GM18502 (cell line): ENCODE measurements around the gene PAIP2.
A peak's percentile ranks its signal among the peaks of the same experiment; 100 is the strongest.

ENCODE experiments used
- ATAC-seq: cut with Tn5 transposase; IDR thresholded peaks from one replicate; pipeline ENCODE4 v1.9.1; 2021; ENCODE audit warnings: mild to moderate bottlenecking; ENCODE audit not compliant: unreplicated experiment, poor library complexity

Gene PAIP2

DNA sequence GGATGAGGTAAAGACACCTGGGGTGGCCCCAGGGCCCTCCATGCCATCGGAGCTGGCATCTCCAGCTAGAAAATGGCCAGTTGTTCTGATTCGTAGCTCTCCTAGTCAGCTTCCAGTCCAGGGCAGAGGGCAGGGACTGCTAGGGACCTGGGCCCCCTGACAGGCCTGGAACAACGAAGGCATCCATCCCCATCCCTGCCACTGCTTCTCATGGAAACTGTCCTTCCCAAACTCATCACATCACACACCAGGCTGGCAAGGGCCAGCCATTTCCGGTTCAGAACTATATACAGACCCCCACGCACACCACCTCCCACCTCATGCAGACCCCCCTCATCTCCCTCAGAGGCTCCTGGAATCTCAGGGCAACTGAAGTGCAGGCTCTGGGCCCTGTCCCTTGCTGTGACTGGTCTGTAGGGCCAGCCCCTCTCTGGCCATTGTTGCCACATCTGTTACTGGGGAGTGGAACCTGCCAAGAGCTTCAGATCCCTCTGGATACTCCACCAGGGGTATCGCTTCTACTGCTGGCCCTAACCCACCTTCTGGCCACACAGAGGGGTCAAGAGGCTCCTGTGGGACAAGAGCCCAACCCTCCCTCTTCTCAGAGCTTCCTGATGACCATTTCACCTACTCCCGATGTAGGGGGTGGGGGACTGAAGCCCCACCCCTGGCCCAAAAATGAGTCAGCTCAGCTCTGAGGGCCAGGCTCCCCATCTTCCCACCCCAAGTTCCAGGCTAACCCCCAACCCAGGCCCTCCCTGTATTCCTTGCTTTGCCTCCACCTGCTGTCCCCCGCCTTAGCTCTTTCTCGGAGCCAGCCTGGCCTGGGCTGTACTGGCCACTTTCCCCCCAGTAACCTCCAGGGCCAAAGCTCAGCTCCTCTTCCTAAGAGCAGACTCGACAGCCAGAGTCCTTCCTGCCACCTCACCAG lies 49.2 kb downstream of the PAIP2 start:
- ATAC-seq: no peak

GRCh38 chr5:139391570-139392323 lies 50.1 kb downstream of the PAIP2 start:
- peak; percentile 1 for ATAC-seq

DNA sequence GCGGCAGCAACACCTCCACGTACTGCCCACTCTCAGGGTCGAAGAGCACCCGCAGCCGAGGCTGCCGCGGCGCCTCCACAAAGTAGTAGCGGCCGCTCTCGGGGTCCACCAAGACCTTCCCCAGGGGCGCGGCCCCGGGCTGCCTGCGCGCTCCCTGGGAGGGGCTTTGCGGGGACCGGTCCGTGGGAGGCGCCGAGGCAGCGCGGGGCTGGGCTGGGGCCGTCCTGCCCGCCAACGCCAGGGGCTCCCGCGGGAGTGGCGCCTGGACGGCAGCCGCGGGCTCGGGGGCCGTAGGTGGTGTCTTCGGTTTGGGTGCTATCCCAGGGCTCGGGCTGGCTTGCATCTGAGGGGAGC lies 50.6 kb downstream of the PAIP2 start:
- peak; percentile 18 for ATAC-seq

GRCh38 chr5:139392678-139393496 lies 51.2 kb downstream of the PAIP2 start:
- peak; percentile 56 for ATAC-seq

DNA sequence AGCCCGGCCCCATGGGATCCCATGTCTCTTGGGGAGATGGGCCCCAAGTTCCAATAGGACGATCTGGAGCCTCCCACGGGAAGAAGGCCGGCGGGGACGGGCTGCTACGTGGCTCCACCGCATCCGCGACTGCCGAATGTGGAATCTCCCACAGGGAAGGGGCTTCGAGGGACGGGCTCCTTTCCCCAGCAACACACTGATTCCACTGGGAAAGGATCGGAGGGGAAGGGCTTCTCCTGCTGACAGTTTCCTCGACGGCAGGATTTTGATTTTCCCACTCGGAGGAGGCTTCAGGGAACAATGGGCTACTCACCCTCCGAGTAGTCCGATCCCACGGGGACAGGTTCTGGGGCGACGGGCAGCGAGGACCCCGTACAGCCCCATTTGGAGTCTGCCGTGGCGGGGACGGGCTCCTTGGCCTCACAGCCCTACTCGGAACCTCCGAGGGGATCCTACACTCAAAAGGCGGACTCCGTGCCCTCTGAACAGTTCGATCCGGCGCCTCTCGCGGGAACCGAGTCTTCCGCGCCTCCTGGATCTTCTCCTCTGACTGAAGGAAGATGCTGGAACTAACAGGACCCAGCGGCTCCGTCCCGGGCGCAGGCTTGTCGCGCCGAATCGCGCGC lies 52.0 kb downstream of the PAIP2 start:
- ATAC-seq: no peak

GRCh38 chr5:139394123-139394653 lies 52.5 kb downstream of the PAIP2 start:
- no peak for ATAC-seq

DNA sequence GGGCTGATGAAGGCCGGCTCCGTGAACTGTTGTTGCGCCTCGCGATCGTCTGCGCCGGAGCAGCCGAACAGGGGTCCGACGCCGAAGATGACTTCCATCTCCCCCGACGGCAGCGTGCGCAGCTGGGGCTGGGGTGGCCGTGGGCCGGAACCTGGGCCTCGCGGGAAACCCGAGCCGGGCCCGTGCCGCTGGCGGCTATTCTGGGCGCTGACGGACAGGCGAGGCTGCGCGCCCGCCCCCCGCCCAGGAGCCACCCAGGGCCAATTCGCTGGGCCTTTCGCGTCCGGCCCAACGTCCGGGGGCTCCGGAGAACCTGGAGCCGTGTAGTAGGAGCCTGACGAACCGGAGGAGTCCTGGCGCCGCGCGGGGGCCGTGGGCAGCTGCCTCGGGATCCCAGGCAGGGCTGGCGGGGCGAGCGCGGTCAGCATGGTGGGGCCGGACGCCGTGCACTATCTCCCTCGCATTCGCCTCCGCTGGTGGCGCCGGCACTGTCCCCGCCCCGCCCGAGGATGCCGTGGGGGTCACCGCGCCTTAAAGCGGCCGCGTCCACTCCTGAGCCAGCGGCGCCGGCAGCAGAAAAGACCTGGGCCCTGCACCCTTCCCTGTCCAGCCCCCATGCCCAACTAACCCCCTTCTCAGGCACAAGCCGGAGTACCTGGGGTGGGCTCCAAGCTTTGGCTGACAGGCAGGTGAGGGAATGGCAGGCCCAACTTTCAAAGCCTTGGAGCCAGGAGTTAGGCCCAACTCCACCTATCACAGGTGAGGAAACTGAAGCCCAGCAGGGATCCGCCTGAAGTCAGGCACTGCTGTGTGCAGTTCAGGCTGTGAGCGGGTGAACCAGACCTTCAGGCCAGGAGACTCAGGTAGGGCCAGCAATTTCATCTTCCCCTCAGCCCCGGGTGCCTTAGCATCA lies 53.3 kb downstream of the PAIP2 start, which contains the start of gene PROB1:
Gene PROB1, minus strand, starts transcription at position 451 of the 913 bp plus-strand sequence. Its CDS starts 23 bp downstream, at position 428.
- ATAC-seq: no peak

DNA sequence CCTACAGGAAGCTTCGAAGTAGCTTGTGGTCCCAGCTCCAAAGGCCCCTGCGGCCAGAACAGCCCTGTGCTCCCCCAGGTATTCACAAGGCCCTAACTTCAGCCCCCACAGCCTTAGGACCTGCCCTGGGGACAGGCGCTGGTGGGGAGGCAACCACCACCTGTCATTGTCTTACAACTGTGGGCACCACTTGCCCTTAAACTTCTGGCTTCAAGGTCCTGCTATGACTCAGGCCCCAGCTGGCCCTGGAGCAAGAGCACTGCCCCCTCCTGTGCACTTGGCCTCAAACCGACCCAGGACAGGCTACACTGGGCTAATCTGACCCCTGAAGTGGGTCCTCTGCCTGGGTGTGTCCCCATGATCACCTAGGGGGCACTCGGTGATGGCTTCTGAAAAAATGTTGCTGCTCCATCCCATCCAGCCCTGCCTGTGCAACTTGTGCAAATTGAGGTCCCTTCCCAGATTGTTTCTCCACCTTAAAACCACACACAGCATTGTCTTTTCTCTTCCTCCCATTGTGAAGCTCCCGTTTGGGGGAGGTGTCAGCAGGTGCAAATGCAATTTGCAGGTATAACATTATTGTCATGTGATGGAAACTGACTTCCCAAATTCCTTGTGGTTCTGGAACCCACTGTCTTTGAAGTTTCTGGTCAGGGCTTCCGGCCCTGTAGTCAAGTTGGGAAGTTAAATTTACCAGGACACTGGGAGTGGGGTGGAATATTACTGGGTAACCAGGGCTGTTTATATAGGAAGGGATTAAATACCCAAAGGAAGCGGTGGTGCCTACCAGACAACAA lies 54.4 kb downstream of the PAIP2 start:
- no peak for ATAC-seq

- no peak for ATAC-seq
Measured at GRCh38 chr5:139396691-139397090, 55.0 kb downstream of the PAIP2 start.

GRCh38 chr5:139397921-139398320 lies 56.3 kb downstream of the PAIP2 start:
- ATAC-seq: no peak

- peak; percentile 32 for ATAC-seq
Measured at GRCh38 chr5:139399501-139400121, 58.0 kb downstream of the PAIP2 start.

- ATAC-seq: no peak
Measured at GRCh38 chr5:139401546-139401945, 59.9 kb downstream of the PAIP2 start.

DNA sequence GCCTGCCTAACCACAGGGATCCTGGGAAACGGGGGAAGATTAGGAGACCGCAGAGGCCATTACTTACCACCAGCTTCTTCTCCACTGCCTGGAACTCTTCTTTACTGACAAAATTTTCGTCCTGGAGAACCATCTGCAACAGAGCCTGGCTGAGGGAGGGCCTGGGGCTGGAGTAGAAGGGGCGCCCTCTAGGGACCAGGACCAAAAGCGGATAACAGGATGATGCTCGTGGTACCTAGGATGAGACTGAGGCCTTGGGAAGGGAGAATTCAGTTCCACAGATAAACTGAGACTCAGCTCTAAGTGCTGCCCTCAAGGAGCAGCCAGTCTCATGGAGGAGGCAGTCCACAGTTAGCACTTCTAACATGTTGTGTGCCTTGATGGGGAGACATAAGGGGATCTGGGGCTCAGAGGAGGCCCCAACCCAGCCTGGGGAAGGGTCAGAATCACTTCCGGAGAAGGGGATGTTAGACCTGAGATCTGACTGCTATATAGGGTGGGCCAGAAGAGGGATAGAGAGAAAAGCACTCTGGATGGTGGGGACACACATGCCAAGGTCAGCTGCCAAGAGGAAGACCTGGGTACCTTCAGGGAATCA lies 61.0 kb downstream of the PAIP2 start:
- no peak for ATAC-seq

DNA sequence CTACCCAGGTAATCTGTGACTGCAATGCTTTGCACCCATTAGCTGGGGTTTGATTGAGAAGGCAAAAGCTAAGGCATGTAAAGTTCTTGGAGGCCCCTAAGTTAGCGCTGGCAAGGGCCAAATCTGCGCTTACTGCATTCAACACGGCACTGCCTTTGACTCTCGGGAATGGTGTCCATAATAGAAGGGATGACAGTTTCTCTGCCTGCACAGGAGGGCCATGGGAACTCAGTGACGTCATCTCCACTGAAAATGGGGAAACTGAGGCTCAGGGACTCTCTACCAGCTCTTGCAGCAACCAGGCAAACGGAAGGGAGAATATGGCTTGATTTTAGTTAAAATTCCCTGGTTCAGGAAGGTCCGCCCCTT lies 61.7 kb downstream of the PAIP2 start:
- no peak for ATAC-seq

- ATAC-seq: peak; percentile 83
Measured at GRCh38 chr5:139403787-139404483, 62.3 kb downstream of the PAIP2 start, which contains the start of gene SPATA24. Gene SPATA24 (minus strand): TSS chr5:139404089. CDS start chr5:139404060, 29 bp downstream.

- no peak for ATAC-seq
Measured at GRCh38 chr5:139404484-139404840, 62.8 kb downstream of the PAIP2 start.

DNA sequence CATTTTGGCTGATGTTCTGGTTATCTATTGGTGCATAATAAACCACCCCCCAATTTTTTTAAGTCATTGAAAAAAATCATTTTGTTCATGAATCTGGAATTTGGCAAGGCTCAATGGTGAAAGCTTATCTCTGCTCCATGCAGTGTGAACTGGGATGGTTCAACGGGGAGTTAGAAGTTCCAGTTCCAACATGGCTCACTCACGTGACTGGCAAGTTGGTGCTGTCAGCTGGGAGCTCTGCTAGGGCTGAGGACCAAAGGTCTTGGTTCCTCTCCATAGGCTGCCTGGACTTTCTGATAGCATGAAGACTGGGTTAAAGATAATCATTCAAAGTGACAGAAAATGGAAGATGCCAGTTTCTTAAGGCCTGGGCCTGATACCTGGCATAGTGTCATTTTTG lies 65.3 kb downstream of the PAIP2 start:
- ATAC-seq: no peak
